ENCODE measurements around the gene UTS2B.

GRCh38 chr3:191238321-191238817 lies 92.0 kb downstream of the UTS2B start:
- TF ChIP-seq CTCF (IDR thresholded peaks at IDR 0.05), result no peak
- no peak for TF ChIP-seq SMC3 (IDR thresholded peaks at IDR 0.05; ENCODE audit: low read depth, low read length)
- no peak for TF ChIP-seq EP300 (IDR thresholded peaks at IDR 0.05; ENCODE audit: borderline replicate concordance in 1 of 2, low read depth in 1 of 2, low read length in 1 of 2)
- TF ChIP-seq FOXM1 (IDR thresholded peaks at IDR 0.05; ENCODE audit: low read depth), result no peak
- TF ChIP-seq MAX (IDR thresholded peaks at IDR 0.05; ENCODE audit: low read depth), result no peak
- no peak for TF ChIP-seq USF2 (IDR thresholded peaks at IDR 0.05; ENCODE audit: borderline replicate concordance, low read depth, low read length)
- TF ChIP-seq ZBTB33 (IDR thresholded peaks at IDR 0.05; ENCODE audit: borderline replicate concordance, low read depth), result no peak
- no peak for TF ChIP-seq GATA2 (CRISPR knock-in tag; IDR thresholded peaks at IDR 0.05)
- TF ChIP-seq POLR2AphosphoS5 (IDR thresholded peaks at IDR 0.05; ENCODE audit: low read depth, low read length), result no peak
- no peak for TF ChIP-seq TAF1 (IDR thresholded peaks at IDR 0.05; ENCODE audit: borderline replicate concordance, low read depth, low read length)
- TF ChIP-seq SIN3A (IDR thresholded peaks at IDR 0.05; ENCODE audit: borderline replicate concordance, low read depth, low read length), result no peak
- no peak for TF ChIP-seq EZH2phosphoT487 (IDR thresholded peaks at IDR 0.05; ENCODE audit: borderline replicate concordance, low read depth)
- no peak for TF ChIP-seq RAD21 (IDR thresholded peaks at IDR 0.05; ENCODE audit: low read length)
